Myocyte (in vitro differentiated cells): ENCODE results near the gene ANKMY2. TPM values are rescaled to one million over a fixed set of nuclear protein-coding genes. Genes with fewer than 3 reads are reported as not detected.

Experiments used
- DNase-seq: peaks from one replicate; pipeline ENCODE4 v3.0.0-alpha.2; 2012; ENCODE audit warnings: low read depth
- total RNA-seq: library from RNA; depleted of rRNA; stranded (reverse); fragments of >200 nt; gene quantifications from 2 replicates; pipeline ENCODE4 v1.2.3, GENCODE V29; 2014

The ANKMY2 gene
- total RNA-seq, 1 donor from 2014 or later = 29.2 TPM

DNA sequence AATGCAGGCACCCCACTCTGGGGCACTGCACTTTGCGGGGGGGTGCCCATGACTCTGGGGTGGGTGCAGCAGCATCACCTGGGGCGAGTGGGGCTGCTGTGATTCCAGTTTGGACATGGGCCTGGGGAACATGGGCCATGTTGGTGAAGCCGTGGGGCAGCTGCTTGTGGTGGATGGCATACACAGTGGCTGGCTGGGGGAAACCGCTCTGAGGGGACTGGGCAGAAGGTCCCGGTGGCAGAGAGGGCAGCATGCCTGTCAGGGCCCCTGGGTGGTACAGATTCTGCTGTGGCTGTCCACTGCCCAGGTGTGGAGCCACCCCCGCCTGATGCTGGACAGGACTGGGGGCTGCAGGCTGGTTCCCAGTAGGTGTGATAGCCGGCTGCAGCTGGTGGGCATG is 61.7 kb downstream of the ANKMY2 start:
- DNase-seq = no peak

DNA sequence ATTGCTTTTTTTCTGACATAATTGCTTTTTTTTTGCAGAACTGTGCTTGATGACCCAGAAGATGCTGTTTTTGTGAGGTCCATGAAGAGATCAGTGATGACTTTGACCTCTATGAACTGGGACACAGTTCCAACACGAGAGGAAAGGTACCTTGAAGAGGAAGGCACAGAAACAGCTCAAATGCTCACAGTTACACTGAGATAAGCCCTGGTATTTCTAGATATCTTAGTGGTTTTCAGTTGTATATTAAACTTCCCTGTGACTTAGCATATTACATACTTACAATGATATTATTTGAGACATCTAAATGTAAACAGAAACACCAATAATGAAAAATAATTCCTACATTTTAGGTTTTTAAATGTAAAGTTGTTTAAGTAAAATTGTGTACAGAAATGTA is 64.3 kb downstream of the ANKMY2 start:
- no peak for DNase-seq

DNA sequence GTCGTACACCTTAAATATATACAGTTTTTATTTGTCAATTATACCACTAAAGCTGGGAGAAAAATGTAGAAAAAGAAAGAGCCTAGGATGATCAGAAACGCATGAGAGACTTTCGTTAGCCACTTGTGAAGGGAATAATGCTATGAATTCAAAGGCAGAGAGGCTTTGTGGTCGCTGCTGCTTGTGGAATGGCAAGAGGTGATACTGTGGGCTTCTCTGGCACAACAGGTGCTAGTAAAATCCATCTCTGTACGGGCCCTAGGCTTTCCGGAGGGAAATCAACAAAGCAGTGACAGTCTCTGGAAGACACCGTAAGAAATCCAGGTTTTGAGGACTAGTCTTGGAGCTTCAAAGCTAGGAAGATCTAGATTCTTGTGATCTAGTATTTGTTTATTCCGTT is 66.3 kb downstream of the ANKMY2 start:
- peak; percentile 74 for DNase-seq

DNA sequence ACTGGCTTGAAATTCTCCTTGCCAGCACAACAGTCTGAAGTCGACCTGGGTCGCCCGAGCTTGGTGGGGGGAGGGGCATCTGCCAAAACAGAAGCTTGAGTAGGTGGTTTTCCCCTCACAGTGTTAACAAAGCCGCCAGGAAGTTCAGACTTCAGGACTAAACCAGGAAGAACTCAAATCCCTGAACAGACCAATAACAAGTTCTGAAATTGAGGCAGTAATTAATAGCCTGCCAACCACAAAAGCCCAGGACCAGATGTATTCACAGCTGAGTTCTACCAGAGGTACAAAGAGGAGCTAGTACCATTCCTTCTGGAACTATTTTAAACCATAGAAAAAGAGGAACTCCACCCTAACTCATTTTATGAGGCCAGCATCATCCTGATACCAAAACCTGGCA is 73.6 kb downstream of the ANKMY2 start:
- no peak for DNase-seq

DNA sequence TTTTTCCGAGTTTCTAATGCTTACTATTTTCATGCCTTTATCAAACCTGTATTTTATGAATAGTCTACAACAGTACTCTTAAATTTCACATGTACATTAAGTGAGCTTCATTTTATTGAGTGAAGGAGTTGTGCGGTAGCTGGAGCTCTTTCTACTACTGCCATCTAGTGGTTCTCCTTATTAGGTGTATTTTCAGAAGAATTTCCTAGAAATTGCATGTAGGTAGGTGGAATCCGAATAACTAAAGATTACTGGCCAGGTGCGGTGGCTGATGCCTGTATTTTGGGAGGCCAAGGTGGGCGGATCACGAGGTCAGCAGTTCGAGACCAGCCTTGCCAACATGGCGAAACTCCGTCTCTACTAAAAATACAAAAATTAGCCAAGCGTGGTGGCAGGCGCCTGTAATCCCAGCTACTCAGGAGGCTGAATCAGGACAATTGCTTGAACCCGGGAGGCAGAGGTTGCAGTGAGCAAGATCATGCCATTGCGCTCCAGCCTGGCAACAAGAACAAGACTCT is 80.6 kb downstream of the ANKMY2 start:
- peak; percentile 54 for DNase-seq

DNA sequence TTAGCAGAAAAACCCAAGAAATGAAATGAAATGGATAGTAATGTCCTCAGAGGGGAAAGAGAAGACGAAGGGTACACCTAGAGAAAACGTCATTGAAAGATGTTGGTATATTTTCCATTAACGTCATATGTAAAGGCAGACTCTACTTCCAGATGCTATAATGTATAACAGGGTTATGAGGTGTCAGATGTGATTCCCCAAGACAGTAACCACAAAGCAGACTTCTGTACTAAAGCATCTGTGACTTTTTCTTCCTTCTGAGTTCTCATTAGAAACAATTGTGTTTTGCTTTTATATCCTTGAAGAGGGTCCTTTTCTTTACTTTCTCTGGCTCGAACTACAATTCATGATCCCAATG is 81.6 kb downstream of the ANKMY2 start:
- no peak for DNase-seq

DNA sequence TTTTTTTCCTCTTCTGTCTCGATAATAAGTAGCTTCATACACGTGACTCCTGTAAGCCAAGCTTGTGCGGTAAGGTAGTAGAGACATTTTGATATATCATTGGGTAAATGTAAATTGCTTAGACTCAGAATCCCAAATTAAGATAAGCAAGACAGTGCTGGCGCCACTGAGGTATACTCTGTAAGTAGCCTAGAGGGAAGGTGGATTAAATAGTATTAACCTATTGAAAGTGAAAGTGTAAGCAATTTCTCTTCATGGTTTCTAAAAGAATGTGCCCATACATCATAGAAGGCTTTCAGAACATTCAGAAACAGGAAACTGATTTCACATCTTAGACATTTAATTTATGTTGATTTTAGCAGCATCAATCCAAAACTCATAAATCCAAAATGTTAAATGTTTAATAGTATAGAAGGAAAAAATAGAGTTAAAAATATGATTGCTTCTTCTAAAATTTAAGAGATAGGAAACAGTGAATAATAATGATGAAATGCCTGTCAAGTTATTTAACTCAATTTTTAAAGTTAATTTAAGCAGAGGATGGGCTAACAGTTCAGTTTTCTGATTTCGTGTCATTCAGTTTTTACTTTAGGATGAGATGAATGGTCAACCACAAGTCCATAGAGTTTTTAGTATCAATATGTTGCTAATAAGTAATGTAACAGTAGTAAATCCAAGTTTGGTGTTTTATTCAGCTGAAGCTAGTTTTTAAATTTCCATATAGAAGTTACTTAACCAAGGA is 82.1 kb downstream of the ANKMY2 start:
- no peak for DNase-seq

DNA sequence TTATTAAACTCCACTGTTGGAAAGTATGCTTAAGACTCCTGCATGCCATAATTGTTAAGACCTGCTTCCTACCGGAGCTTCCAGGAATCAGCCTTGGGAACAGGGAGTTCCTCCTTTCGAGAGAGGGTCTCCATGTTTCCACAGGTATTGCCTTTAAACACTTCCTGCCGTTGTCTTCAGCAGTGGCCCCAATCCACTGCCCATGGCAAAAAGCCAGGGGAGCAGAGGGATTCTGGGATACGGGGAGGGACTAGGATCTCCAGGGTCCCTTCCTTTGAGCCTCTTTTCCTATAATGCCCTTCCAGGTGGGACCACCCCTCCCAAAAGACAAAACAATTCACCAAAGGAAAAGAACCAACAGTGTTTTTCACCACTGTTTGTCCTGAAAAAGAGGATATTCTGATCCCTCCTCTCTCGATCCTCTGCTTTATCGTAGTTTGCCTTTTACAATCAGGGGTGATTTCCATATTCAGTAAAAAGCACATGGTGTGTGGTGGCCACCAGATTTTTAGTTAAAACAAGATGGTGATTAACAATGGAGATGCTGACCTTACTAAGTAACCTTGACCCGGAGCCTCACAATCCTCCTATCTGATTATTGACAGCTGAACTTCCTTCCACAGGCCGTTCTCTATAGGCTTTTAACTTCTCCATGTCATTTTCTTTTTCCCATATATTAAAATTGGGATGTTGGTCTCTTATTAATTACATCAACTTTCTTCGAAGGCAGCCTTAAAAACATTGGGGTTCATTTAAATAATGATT is 82.9 kb downstream of the ANKMY2 start:
- no peak for DNase-seq

DNA sequence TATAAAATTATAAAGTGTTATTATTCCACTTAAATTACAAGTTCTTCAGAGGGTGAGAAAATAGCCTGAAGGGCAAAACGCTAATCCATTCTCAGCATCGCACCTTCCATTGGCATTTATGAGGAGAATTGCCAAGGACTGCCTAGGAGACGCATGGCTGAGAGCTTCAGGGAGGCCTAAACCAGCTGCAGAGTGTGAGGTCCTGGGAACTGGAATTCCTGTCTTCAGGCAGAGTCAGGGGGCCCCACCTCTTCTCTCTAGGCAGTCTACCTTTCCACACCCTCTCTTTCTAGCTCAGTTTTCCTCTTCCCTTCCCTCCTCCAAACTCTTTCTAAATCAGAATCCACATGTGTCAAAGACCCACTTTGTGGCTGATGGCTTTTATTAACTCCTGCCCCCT is 83.6 kb downstream of the ANKMY2 start:
- DNase-seq = no peak

DNA sequence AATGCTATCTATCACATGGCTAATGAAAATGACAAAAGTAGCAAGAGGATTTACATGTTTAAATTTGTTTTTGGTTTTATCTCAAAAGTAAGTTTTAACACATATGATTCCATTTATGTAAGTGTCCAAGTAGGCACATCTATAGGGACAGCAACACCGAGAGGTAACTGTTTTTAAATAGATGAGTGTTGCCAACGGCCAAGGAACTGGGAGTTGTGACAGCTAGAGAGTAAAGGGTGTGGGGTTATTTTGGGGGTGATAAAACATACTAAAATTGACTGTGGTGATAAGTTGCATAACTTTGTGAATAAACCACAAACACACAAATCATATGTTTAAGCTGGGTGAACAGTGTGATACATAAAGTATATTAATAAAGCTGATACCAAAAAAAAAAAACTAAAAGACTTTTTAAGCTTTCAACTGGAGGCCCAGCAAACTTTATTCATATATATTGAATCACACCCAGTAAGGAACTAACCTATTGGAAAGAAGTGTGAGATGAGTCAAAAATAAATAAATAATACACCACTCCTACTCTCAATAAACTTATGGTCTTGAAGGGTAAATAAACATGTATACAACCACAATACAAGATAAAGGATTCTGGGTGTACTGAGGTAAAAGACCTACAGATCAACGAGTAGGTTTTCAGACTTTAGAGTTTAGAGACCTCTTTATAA is 85.9 kb downstream of the ANKMY2 start:
- no peak for DNase-seq

DNA sequence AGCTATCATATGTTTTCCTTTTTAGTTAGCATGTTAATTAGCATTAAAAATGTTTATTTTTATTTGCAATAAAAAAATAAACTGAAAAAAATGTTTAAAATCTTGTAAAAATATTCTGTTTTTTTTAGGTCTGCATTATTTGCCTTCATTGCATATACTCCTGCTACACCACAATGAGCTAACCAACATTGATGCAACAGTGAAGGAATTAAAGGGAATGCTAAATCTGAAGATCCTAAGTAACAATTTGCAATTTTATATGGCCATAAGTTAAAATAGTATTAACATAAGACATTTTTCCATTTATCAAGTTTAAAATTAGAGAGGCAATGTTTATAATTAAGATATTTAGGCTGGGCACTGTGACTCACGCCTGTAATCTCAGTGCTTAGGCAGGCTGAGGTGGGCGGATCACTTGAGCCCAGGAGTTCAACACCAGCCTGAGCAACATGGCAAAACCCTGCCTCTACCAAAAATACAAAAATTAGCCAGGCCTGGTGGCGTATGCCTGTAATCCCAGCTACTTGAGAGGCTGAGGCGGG is 86.7 kb downstream of the ANKMY2 start:
- DNase-seq = no peak

DNA sequence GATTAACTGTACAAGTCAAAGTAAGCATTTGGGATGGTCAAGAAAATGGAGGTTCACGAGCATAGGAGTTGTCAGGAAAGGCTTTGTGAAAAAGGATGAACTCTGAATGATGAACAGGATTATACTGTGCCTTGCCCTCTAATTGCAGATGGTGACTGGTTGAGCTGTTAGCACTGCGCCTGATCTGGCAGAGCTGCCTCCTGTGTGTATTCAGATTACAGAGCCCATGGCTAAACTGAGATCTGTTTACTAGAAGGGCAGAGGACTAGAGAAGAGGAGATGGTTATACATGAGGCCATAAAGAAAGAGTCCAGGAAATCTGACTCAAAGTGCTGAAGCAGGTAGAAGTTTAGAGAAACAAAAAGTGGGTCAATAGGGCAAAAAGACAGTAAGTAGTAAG is 89.2 kb downstream of the ANKMY2 start:
- no peak for DNase-seq

DNA sequence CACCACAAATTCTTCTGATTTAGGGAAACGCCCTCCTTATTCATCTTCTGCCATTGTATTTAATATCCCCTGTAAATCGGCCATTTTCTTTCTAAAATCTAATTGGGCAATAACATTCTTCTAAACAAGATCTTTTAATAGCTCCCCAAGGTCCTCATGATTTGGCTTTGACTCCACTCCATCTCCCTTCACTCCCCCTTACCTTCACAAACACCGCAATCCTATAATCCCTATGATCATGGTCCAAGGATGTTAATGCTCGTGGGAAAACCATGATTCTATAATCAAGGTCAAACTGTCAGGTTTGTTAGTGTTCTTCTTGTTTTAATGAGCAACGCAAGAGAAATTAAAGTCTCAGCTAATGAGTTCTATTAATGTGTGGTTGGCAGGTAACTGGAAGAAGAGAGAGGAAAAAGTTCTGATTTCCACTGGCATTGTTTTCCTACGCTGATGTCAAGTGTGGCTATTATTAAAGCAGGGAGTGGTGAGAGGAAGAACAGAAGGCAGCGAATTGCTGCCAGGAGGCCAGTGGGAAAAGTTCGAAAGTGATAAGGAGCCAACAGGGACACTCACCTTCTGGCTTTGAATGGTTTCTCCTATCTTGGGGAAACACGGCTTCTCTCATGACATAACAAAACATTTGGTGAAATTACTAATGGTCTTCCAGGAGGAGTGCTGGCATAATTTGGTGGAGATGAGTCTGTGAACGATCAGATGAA is 90.9 kb downstream of the ANKMY2 start:
- no peak for DNase-seq

DNA sequence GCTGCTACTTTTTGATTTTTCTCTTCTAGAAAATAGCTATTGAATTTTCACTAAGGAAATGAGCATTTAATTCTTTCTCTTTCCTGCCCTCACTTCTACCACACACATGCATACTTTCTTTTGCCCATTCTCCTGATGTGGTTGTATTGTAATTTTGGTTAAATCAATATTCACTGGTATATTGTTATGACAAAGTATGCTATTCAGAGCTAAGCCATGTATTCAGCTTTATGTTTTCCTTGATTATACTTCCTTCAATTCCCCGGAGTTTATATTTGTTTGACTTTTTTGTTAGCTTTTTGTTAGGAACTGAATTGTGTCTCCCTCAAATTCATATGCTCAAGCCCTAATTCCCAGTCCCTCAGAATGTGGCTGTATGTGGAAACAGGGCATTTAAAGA is 94.9 kb downstream of the ANKMY2 start:
- DNase-seq = no peak

Other genes with a start within 250 kb of the ANKMY2 start
- gene CRPPA, start 224.2 kb downstream of the ANKMY2 start, total RNA-seq = 6.1 and 13.1 TPM in 2 replicates
- not detected in 2 replicates for gene SOSTDC1, start 180.0 kb downstream of the ANKMY2 start, total RNA-seq
- not detected in 2 replicates for gene LRRC72, start 118.9 kb downstream of the ANKMY2 start, total RNA-seq
- 53.4 and 166 TPM in 2 replicates for gene BZW2, start 427 bp upstream of the ANKMY2 start, total RNA-seq
- 9.4 and 14.8 TPM in 2 replicates for gene TSPAN13, start 108.0 kb upstream of the ANKMY2 start, total RNA-seq
- not detected in 2 replicates for gene AGR2, start 159.2 kb upstream of the ANKMY2 start, total RNA-seq
- not detected in 2 replicates for gene AGR3, start 236.2 kb upstream of the ANKMY2 start, total RNA-seq